HepG2 (cell line): ENCODE results near the gene AMZ2. TPM values are rescaled to one million over a fixed set of nuclear protein-coding genes. Genes with fewer than 3 reads are reported as not detected.
A peak's percentile ranks its signal among the peaks of the same experiment; 100 is the strongest.

Source experiments
- ATAC-seq: fragments of 200-7000 bp; cut with Tn5 transposase; 3 replicates; pipeline ENCODE4 v1.9.1; 2020; ENCODE audit warnings: mild to moderate bottlenecking, moderate library complexity
- BruUV-seq: library from RNA; stranded (reverse); fragments of 400-500 nt; replicated peaks from 2 replicates; lab custom pipeline; 2021; lab: Mats Ljungman, UMichigan
- CTCF ChIA-PET: fragments of 300-600 bp; formaldehyde crosslinking; extraction: SDS; loops from one replicate; lab custom pipeline; 2021; ENCODE audit warnings: low total read pairs, inconsistent platforms, low intra/inter-chr PET ratio; lab: Yijun Ruan, JAX
- POLR2A ChIA-PET: fragments of 350-600 bp; sonication (Branson Sonifier 250); formaldehyde crosslinking; loops from one replicate; lab custom pipeline; 2020; ENCODE audit warnings: antibody characterized with exemption, inconsistent platforms; lab: Yijun Ruan, JAX
- DNase-seq: peaks from one replicate; pipeline ENCODE4 v3.0.0-alpha.2; 2015; ENCODE audit warnings: low spot score
- FAIRE-seq: peaks from 3 replicates; lab custom pipeline; 2011; peaks lifted over from hg19 to GRCh38; lab: Jason Lieb, UNC
- H2AFZ ChIP-seq: one replicate; pipeline ENCODE4 v1.6.1; 2011; ENCODE audit warnings: low read length, inconsistent platforms
- H3K27ac ChIP-seq: fragments of 300-600 bp; 3 replicates; pipeline ENCODE4 v1.8.0; 2011; ENCODE audit warnings: mixed run types, mild to moderate bottlenecking, mixed read lengths, low read length, inconsistent platforms; ENCODE audit not compliant: insufficient read depth; ENCODE audit errors: extremely low read length
- H3K27me3 ChIP-seq, 2 experiments: fragments of 200-600 bp in 1 of 2; 2 replicates in 1 of 2; 3 replicates in 1 of 2; pipeline versions ENCODE4 v1.6.0 to v1.8.0; 2011; ENCODE audit warnings: low read length in 2 of 2, mild to moderate bottlenecking in 2 of 2, moderate library complexity in 2 of 2, inconsistent platforms in 1 of 2; ENCODE audit not compliant: insufficient read depth in 2 of 2, control insufficient read depth in 1 of 2
- H3K36me3 ChIP-seq, 2 experiments: fragments of 200-600 bp in 1 of 2; replicated peaks in 1 of 2; 2 replicates in 1 of 2; 3 replicates in 1 of 2; pipeline versions ENCODE4 v1.5.1 to v1.8.0; 2011; ENCODE audit warnings: low read length in 2 of 2, inconsistent platforms in 1 of 2; ENCODE audit not compliant: insufficient read depth in 2 of 2, control insufficient read depth in 1 of 2
- H3K4me1 ChIP-seq: 2 replicates; pipeline ENCODE4 v1.5.1; 2012; ENCODE audit warnings: low read length, inconsistent platforms; ENCODE audit not compliant: insufficient read depth
- H3K4me2 ChIP-seq: 2 replicates; pipeline ENCODE4 v1.6.0; 2011; ENCODE audit warnings: low read depth, low read length, inconsistent platforms
- H3K4me3 ChIP-seq, 3 experiments: fragments of 200-600 bp in 1 of 3; sonication (generic), shearing (Covaris generic) in 1 of 3; replicated peaks in 1 of 3; 2 replicates each; pipeline ENCODE4 v1.5.1; 2011 to 2016; ENCODE audit warnings: low read length in 3 of 3, inconsistent platforms in 2 of 3, low read depth in 2 of 3, mild to moderate bottlenecking in 2 of 3, control low read depth in 1 of 3, mixed read lengths in 1 of 3; ENCODE audit not compliant: insufficient read depth in 1 of 3
- H3K79me2 ChIP-seq: one replicate; pipeline ENCODE4 v1.6.1; 2011; ENCODE audit warnings: low read length, inconsistent platforms; ENCODE audit not compliant: insufficient read depth
- H3K9ac ChIP-seq: 2 replicates; pipeline ENCODE4 v1.6.0; 2011; ENCODE audit warnings: mild to moderate bottlenecking, low read depth, low read length, inconsistent platforms; ENCODE audit not compliant: insufficient read depth
- H3K9me3 ChIP-seq: 2 replicates; pipeline ENCODE4 v1.5.1; 2012; ENCODE audit warnings: mild to moderate bottlenecking, low read length
- H4K20me1 ChIP-seq: 2 replicates; pipeline ENCODE4 v1.6.0; 2011; ENCODE audit warnings: inconsistent platforms, mild to moderate bottlenecking, low read length, moderate library complexity; ENCODE audit not compliant: insufficient read depth
- ATAD3A ChIP-seq: sonication (generic); formaldehyde crosslinking; IDR thresholded peaks from 2 replicates; pipeline ENCODE4 v1.4.0; 2020; ENCODE audit warnings: missing genetic modification reagents
- CHD2 ChIP-seq: IDR thresholded peaks from 2 replicates; pipeline ENCODE4 v1.6.1; 2011; ENCODE audit warnings: low read depth, low read length, improper control_type of control experiment
- FOXK2 ChIP-seq: fragments of 450-650 bp; IDR thresholded peaks from 2 replicates; pipeline ENCODE4 v1.6.1; 2016
- KLF15 ChIP-seq: sonication (generic); formaldehyde crosslinking; IDR thresholded peaks from 2 replicates; pipeline ENCODE4 v1.8.1; 2023; ENCODE audit warnings: borderline replicate concordance, mild to moderate bottlenecking, inconsistent platforms, missing genetic modification reagents, mixed read lengths
- PHB2 ChIP-seq: fragments of 450-650 bp; IDR thresholded peaks from 2 replicates; pipeline ENCODE4 v1.6.1; 2018; ENCODE audit not compliant: partially characterized antibody
- SNRNP70 ChIP-seq: fragments of 200-400 bp; formaldehyde crosslinking; IDR thresholded peaks from 2 replicates; pipeline ENCODE4 v1.6.1; 2017; ENCODE audit warnings: mild to moderate bottlenecking, low read depth, low read length, moderate library complexity
- TSC22D2 ChIP-seq: sonication (generic); formaldehyde crosslinking; IDR thresholded peaks from 2 replicates; pipeline ENCODE4 v1.5.1; 2020; ENCODE audit warnings: missing genetic modification reagents, mild to moderate bottlenecking, borderline replicate concordance
- ZFP91 ChIP-seq: sonication (generic); formaldehyde crosslinking; IDR thresholded peaks from 2 replicates; pipeline ENCODE4 v1.9.0; 2022; ENCODE audit warnings: missing genetic modification reagents, mild to moderate bottlenecking, borderline replicate concordance
- ZNF280D ChIP-seq: sonication (generic); formaldehyde crosslinking; IDR thresholded peaks from 2 replicates; pipeline ENCODE4 v1.5.1; 2020; ENCODE audit warnings: mild to moderate bottlenecking, missing genetic modification reagents
- ZNF343 ChIP-seq: sonication (generic); formaldehyde crosslinking; IDR thresholded peaks from 2 replicates; pipeline ENCODE4 v1.4.0; 2020; ENCODE audit warnings: mild to moderate bottlenecking, missing genetic modification reagents
- ZNF547 ChIP-seq: sonication (generic); formaldehyde crosslinking; IDR thresholded peaks from 2 replicates; pipeline ENCODE4 v1.5.1; 2020; ENCODE audit warnings: mild to moderate bottlenecking, missing genetic modification reagents
- ZNF567 ChIP-seq: sonication (generic); formaldehyde crosslinking; IDR thresholded peaks from 2 replicates; pipeline ENCODE4 v1.8.1; 2023; ENCODE audit warnings: mild to moderate bottlenecking, missing genetic modification reagents, borderline replicate concordance
- ZNF770 ChIP-seq: sonication (generic); formaldehyde crosslinking; IDR thresholded peaks from 2 replicates; pipeline ENCODE4 v1.5.0; 2020; ENCODE audit warnings: mild to moderate bottlenecking, missing genetic modification reagents
- WGBS: methylation state at CpG from one replicate; pipeline ENCODE4 v1.1.6; 2017; ENCODE audit warnings: low lambda C conversion rate; 5-methylcytosine and 5-hydroxymethylcytosine counted together
- in situ Hi-C: cut with HindIII; loops from 2 replicates; pipeline ENCODE4 v1.10.0; 2017; ENCODE audit warnings: low pct_unique_long_range_greater_than_20kb; ENCODE audit not compliant: extremely low pct_ligation_motif_present
- intact Hi-C: fragments of 100-400 bp; cut with micrococcal nuclease; formaldehyde crosslinking; loops from one replicate; pipeline ENCODE4 v1.10.0; 2022; ENCODE audit not compliant: unreplicated experiment
- polyA plus RNA-seq, 8 experiments: library from polyadenylated mRNA; depleted of rRNA in 3 of 8; stranded (reverse) in 7 of 8; unstranded in 1 of 8; fragments of >200 nt; fragmentation: Illumina TruSeq in 4 of 8; extraction: Trizol in 4 of 8; gene quantifications; 2 replicates each; pipeline versions ENCODE4 v1.2.1 to v1.2.3, GENCODE V29; 2011 to 2016; ENCODE audit warnings: low read depth in 4 of 8, missing spikeins in 1 of 8, mixed read lengths in 1 of 8; ENCODE audit not compliant: insufficient read depth in 1 of 8
- total RNA-seq, 5 experiments: library from RNA; depleted of rRNA; stranded (reverse); fragments of >200 nt; fragmentation: Illumina TruSeq; extraction: Trizol; gene quantifications; 2 replicates each; pipeline ENCODE4 v1.2.3, GENCODE V29; 2016; ENCODE audit warnings: low read depth in 1 of 5

AMZ2 gene
- total and polyA plus RNA-seq, 2 of the 13 experiments (the other 11 are each of a cell fraction or from before 2014, with no cell fraction given) = 86.9 to 90.2 TPM

GRCh38 chr17:68249354-68249765, 1.5 kb downstream of the AMZ2 start:
- no peaks in the 10 kb centered on the region for H3K9me3 ChIP-seq
- H3K4me3 ChIP-seq = peak overlapping the region in 1 of 3 experiments; percentile 94; a peak in 1 of 6 replicates
- peaks cover 0 to 3% of the 10 kb centered on the region in 2 experiments; a peak in 1 of 5 replicates for H3K36me3 ChIP-seq
- TF ChIP-seq KLF15 (CRISPR knock-in tag) = no peak
- no peak for TF ChIP-seq ZNF280D (CRISPR knock-in tag)
- peak; percentile 42; the same call in 1 of the 2 replicates for TF ChIP-seq ZNF770
- no peak for TF ChIP-seq TSC22D2 (CRISPR knock-in tag)
- no peak for TF ChIP-seq ZNF343 (CRISPR knock-in tag)
- TF ChIP-seq ATAD3A (CRISPR knock-in tag) = no peak
- peak; percentile 48; the same call in 1 of the 2 replicates for TF ChIP-seq ZNF567 (CRISPR knock-in tag)
- no peak for TF ChIP-seq ZFP91 (CRISPR knock-in tag)
- no peak for TF ChIP-seq SNRNP70
- TF ChIP-seq CHD2 = no peak
- TF ChIP-seq PHB2 = no peak
- TF ChIP-seq ZNF547 (CRISPR knock-in tag) = no peak
- no peak for TF ChIP-seq FOXK2
- H4K20me1 ChIP-seq = no peaks in the 10 kb centered on the region
- peaks cover 3% of the 10 kb centered on the region for H3K79me2 ChIP-seq
- ChIA-PET CTCF (no interaction called here), POLR2A (interaction anchor here (2.3 to 3.9 kb wide), 2 partner anchors 150 to 208 kb away, joined by 12 to 53 read pairs; partner anchors contain the start of gene WIPI1)
- in situ Hi-C loops = no loop called here
- intact Hi-C loops = loop anchor here (5.0 kb wide), 1 partner anchor 42 kb away; no protein-coding TSS in a partner anchor
- H3K27ac ChIP-seq = no peak overlapping the region
- FAIRE-seq = no peak
- H3K4me1 ChIP-seq = peaks cover 27% of the 10 kb centered on the region
- no TSS peak for BruUV-seq
- ATAC-seq = no peak
- WGBS = 86% methylated on average over 7 of the region's 7 CpGs
- no peak overlapping the region for H2AFZ ChIP-seq
- no peak for DNase-seq
- no peaks in the 10 kb centered on the region; a peak in 2 of 5 replicates for H3K27me3 ChIP-seq
- H3K9ac ChIP-seq = no peak overlapping the region
- no peak overlapping the region for H3K4me2 ChIP-seq
